Activated CD4-positive, alpha-beta T cell treated with anti-CD3 and anti-CD28 coated beads for 36 hours (primary cell): Measurements from ENCODE around the gene HBG1. TPM values are rescaled to one million over a fixed set of nuclear protein-coding genes. Genes with fewer than 3 reads are reported as not detected.

Source experiments
- ATAC-seq: fragments of 200-7000 bp; cut with Tn5 transposase; one replicate; pipeline ENCODE4 v1.10.0; 2021; ENCODE audit warnings: mild to moderate bottlenecking, moderate library complexity
- CTCF ChIA-PET: fragments of 350-600 bp; sonication (Branson Sonifier 250); formaldehyde crosslinking; loops from one replicate; lab custom pipeline; 2021; ENCODE audit warnings: antibody characterized with exemption; lab: Charles Lee
- POLR2A ChIA-PET: fragments of 350-600 bp; sonication (Branson Sonifier 250); formaldehyde crosslinking; loops from one replicate; lab custom pipeline; 2021; ENCODE audit warnings: antibody characterized with exemption, inconsistent platforms; lab: Charles Lee
- DNase-seq: peaks from one replicate; pipeline ENCODE4 v3.0.0-alpha.2; 2020
- H3K27ac Mint-ChIP-seq: one replicate; pipeline ENCODE4 v1.8.0; 2021; ENCODE audit warnings: mixed read lengths
- H3K27me3 Mint-ChIP-seq: one replicate; pipeline ENCODE4 v1.8.0; 2021; ENCODE audit warnings: mixed read lengths
- H3K36me3 Mint-ChIP-seq: one replicate; pipeline ENCODE4 v1.8.0; 2021; ENCODE audit warnings: low read depth, mixed read lengths
- H3K4me1 Mint-ChIP-seq: one replicate; pipeline ENCODE4 v1.8.0; 2021; ENCODE audit warnings: mixed read lengths
- H3K4me3 Mint-ChIP-seq: one replicate; pipeline ENCODE4 v1.8.0; 2021; ENCODE audit warnings: mild to moderate bottlenecking, moderate library complexity, mixed read lengths
- H3K9me3 Mint-ChIP-seq: one replicate; pipeline ENCODE4 v1.8.0; 2021; ENCODE audit warnings: low read depth, mixed read lengths
- intact Hi-C, 2 experiments: fragments of 100-400 bp; cut with DNase I in 1 of 2; cut with micrococcal nuclease in 1 of 2; formaldehyde crosslinking; loops; one replicate each; pipeline versions ENCODE4 v1.14.2 to v1.15.1; 2022 to 2024; cut with DNase I, micrococcal nuclease
- total RNA-seq, 2 experiments: library from RNA; stranded (reverse); gene quantifications; one replicate each; pipeline ENCODE4 v1.2.3, GENCODE V29; 2021

HBG1 gene
- total RNA-seq, 2 experiments from 2014 or later: not detected

DNA sequence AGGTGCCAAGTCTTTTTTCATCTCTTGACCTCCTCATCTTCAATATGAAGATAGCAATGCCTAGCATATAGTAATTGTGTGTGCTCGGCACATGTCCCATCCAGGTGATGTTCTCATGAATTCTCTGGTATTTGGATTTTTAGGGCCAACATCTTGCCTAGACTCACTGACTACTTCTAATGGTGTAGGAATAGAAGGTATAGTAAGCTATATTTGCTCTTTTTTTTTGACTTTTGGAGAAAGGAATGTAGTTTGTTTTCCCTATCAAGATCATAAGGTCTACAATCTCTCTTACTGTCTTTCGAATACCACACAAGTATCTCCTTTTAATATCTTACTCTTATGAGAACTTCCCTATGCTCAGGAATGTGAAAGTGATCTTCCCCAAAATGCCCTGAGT lies 18.5 kb downstream of the HBG1 start:
- ATAC-seq: no peak
- ChIA-PET POLR2A (no interaction called here), CTCF (no interaction called here)
- Mint-ChIP-seq H3K36me3 (no peaks in the 10 kb centered on the region), H3K4me3 (no peak overlapping the region), H3K4me1 (no peaks in the 10 kb centered on the region), H3K27me3 (peaks cover 2% of the 10 kb centered on the region), H3K27ac (no peak overlapping the region), H3K9me3 (no peaks in the 10 kb centered on the region)
- intact Hi-C loops: no loop called here
- no peak for DNase-seq

- H3K27ac Mint-ChIP-seq: no peak overlapping the region
- no peaks in the 10 kb centered on the region for H3K36me3 Mint-ChIP-seq
- ChIA-PET CTCF (no interaction called here), POLR2A (no interaction called here)
- peaks cover 2% of the 10 kb centered on the region for H3K27me3 Mint-ChIP-seq
- DNase-seq (no peak), ATAC-seq (no peak)
- intact Hi-C loops: no loop called here
- no peak overlapping the region for H3K4me3 Mint-ChIP-seq
- H3K9me3 Mint-ChIP-seq: no peaks in the 10 kb centered on the region
- H3K4me1 Mint-ChIP-seq: no peaks in the 10 kb centered on the region
Observed at GRCh38 chr11:5230266-5230665, 19.4 kb downstream of the HBG1 start.

GRCh38 chr11:5229796-5230195 lies 19.9 kb downstream of the HBG1 start:
- ATAC-seq (no peak), DNase-seq (no peak)
- intact Hi-C loops: no loop called here
- H3K4me3 Mint-ChIP-seq: no peak overlapping the region
- H3K4me1 Mint-ChIP-seq: no peaks in the 10 kb centered on the region
- ChIA-PET CTCF (no interaction called here), POLR2A (no interaction called here)
- peaks cover 2% of the 10 kb centered on the region for H3K27me3 Mint-ChIP-seq
- no peak overlapping the region for H3K27ac Mint-ChIP-seq
- H3K9me3 Mint-ChIP-seq: no peaks in the 10 kb centered on the region
- H3K36me3 Mint-ChIP-seq: no peaks in the 10 kb centered on the region

GRCh38 chr11:5229356-5229755 lies 20.3 kb downstream of the HBG1 start:
- intact Hi-C loops: no loop called here
- DNase-seq: no peak
- ATAC-seq: no peak
- Mint-ChIP-seq H3K4me3 (no peak overlapping the region), H3K4me1 (no peaks in the 10 kb centered on the region), H3K36me3 (no peaks in the 10 kb centered on the region), H3K27ac (no peak overlapping the region), H3K27me3 (peaks cover 2% of the 10 kb centered on the region), H3K9me3 (no peaks in the 10 kb centered on the region)
- ChIA-PET POLR2A (no interaction called here), CTCF (no interaction called here)

DNA sequence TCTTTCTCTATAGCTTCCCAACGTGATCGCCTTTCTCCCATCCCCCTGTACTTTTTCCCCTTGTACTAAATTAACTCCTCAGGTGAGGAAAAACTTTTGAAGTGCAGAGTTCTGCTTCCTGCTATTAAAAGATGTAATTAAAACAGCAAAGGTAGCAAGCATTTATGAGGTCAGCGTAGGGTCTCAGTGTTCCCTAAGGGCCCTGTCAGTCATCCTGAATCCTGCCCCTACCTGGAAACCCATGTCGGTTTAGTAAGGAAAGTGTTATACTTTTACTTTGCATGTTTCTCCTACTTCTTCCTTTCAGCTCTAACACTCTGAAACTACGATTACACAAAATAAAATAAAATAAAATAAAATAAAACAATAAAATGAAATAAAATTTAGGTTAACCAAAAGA lies 21.5 kb downstream of the HBG1 start:
- Mint-ChIP-seq H3K4me1 (no peaks in the 10 kb centered on the region), H3K36me3 (no peaks in the 10 kb centered on the region), H3K27ac (no peak overlapping the region), H3K4me3 (no peak overlapping the region), H3K27me3 (peaks cover 2% of the 10 kb centered on the region), H3K9me3 (no peaks in the 10 kb centered on the region)
- ATAC-seq: no peak
- CTCF ChIA-PET: no interaction called here
- POLR2A ChIA-PET: no interaction called here
- intact Hi-C loops: no loop called here
- no peak for DNase-seq

DNA sequence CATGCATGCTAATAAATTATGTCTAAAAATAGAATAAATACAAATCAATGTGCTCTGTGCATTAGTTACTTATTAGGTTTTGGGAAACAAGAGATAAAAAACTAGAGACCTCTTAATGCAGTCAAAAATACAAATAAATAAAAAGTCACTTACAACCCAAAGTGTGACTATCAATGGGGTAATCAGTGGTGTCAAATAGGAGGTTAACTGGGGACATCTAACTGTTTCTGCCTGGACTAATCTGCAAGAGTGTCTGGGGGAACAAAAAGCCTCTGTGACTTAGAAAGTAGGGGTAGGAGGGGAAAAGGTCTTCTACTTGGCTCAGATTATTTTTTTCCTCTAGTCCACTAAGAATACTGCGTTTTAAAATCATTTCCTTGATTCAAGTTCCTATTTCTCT lies 22.0 kb downstream of the HBG1 start:
- intact Hi-C loops: no loop called here
- Mint-ChIP-seq H3K4me3 (no peak overlapping the region), H3K9me3 (no peaks in the 10 kb centered on the region), H3K4me1 (no peaks in the 10 kb centered on the region), H3K27me3 (peaks cover 2% of the 10 kb centered on the region), H3K36me3 (no peaks in the 10 kb centered on the region), H3K27ac (no peak overlapping the region)
- ChIA-PET CTCF (no interaction called here), POLR2A (no interaction called here)
- no peak for DNase-seq
- no peak for ATAC-seq

- no peak for DNase-seq
Observed at GRCh38 chr11:5226732-5227310, 22.8 kb downstream of the HBG1 start, which contains the start of gene HBB. TSS of gene HBB (minus strand) at chr11:5227071. CDS start at chr11:5227021, 50 bp downstream.

GRCh38 chr11:5225480-5225871 lies 24.2 kb downstream of the HBG1 start:
- H3K36me3 Mint-ChIP-seq: no peaks in the 10 kb centered on the region
- ChIA-PET POLR2A (no interaction called here), CTCF (no interaction called here)
- intact Hi-C loops: no loop called here
- no peak for ATAC-seq
- no peaks in the 10 kb centered on the region for H3K27me3 Mint-ChIP-seq
- no peak for DNase-seq
- no peak overlapping the region for H3K27ac Mint-ChIP-seq
- H3K9me3 Mint-ChIP-seq: no peaks in the 10 kb centered on the region
- no peak overlapping the region for H3K4me3 Mint-ChIP-seq
- H3K4me1 Mint-ChIP-seq: no peaks in the 10 kb centered on the region

More at GRCh38 chr11:5226732-5227310, 22.8 kb downstream of the HBG1 start, which contains the start of gene HBB:
- H3K27ac Mint-ChIP-seq: no peak within 1 kb of the TSS
- no peak within 1 kb of the TSS for H3K4me3 Mint-ChIP-seq
- no peaks in the 10 kb centered on the region for H3K27me3 Mint-ChIP-seq
- CTCF ChIA-PET: no interaction called here
- H3K4me1 Mint-ChIP-seq: no peaks in the 10 kb centered on the region
- H3K9me3 Mint-ChIP-seq: no peaks in the 10 kb centered on the region
- POLR2A ChIA-PET: no interaction called here
- H3K36me3 Mint-ChIP-seq: no peaks in the 10 kb centered on the region
- intact Hi-C loops: no loop called here
- ATAC-seq: no peak

DNA sequence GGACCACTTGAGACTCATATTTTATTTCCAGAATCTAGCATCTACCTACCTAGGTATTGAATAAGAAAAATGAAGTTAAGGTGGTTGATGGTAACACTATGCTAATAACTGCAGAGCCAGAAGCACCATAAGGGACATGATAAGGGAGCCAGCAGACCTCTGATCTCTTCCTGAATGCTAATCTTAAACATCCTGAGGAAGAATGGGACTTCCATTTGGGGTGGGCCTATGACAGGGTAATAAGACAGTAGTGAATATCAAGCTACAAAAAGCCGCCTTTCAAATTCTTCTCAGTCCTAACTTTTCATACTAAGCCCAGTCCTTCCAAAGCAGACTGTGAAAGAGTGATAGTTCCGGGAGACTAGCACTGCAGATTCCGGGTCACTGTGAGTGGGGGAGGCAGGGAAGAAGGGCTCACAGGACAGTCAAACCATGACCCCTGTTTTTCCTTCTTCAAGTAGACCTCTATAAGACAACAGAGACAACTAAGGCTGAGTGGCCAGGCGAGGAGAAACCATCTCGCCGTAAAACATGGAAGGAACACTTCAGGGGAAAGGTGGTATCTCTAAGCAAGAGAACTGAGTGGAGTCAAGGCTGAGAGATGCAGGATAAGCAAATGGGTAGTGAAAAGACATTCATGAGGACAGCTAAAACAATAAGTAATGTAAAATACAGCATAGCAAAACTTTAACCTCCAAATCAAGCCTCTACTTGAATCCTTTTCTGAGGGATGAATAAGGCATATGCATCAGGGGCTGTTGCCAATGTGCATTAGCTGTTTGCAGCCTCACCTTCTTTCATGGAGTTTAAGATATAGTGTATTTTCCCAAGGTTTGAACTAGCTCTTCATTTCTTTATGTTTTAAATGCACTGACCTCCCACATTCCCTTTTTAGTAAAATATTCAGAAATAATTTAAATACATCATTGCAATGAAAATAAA lies 24.8 kb downstream of the HBG1 start:
- H3K4me3 Mint-ChIP-seq: no peak overlapping the region
- no peak overlapping the region for H3K27ac Mint-ChIP-seq
- no peaks in the 10 kb centered on the region for H3K36me3 Mint-ChIP-seq
- intact Hi-C loops: no loop called here
- H3K4me1 Mint-ChIP-seq: no peaks in the 10 kb centered on the region
- no peak for ATAC-seq
- ChIA-PET POLR2A (no interaction called here), CTCF (no interaction called here)
- no peaks in the 10 kb centered on the region for H3K27me3 Mint-ChIP-seq
- DNase-seq: no peak
- no peaks in the 10 kb centered on the region for H3K9me3 Mint-ChIP-seq

DNA sequence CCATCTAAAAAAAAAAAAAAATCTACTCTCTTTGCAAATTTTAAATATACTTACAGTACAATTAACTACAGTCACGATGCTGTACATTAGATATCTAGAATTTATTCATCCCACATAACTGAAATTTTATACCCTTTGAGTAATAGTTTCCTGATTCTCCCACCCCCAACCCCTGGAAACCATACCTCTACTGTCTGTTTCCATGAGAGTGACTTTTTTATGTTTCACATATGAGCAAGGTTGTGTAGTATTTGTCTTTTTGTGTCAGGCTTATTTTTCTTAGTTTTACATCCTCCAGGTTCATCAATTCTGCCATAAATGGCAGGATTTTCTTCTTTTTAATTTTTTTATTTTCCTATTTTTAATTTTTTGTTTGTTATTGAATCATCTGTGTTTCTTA lies 26.0 kb downstream of the HBG1 start:
- no peak overlapping the region for H3K27ac Mint-ChIP-seq

DNA sequence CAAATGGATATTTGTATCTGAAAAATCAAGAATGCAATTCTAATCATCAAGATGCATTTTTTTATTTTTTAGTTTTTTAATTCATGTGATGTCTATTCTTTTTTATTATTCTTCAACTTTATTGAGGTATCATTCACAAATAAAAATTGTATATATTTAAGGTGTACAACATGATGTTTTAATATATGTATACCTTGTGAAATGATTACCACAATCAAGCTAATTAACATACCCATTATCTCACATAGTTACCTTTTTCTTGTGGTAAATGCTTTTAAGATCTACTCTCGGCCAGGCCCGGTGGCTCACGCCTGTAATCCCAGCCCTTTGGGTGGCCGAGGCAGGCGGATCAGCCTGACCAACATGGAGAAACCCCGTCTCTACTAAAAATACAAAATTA lies 26.5 kb downstream of the HBG1 start:
- intact Hi-C loops: no loop called here
- no peak overlapping the region for H3K4me3 Mint-ChIP-seq
- ATAC-seq: no peak

More for the DNA sequence above, 26.0 kb downstream of the HBG1 start:
- CTCF ChIA-PET: no interaction called here
- intact Hi-C loops: no loop called here
- no peak for DNase-seq
- POLR2A ChIA-PET: no interaction called here
- Mint-ChIP-seq H3K27me3 (no peaks in the 10 kb centered on the region), H3K9me3 (no peaks in the 10 kb centered on the region), H3K36me3 (no peaks in the 10 kb centered on the region), H3K4me1 (no peaks in the 10 kb centered on the region), H3K4me3 (no peak overlapping the region)
- no peak for ATAC-seq

GRCh38 chr11:5210376-5210885 lies 39.2 kb downstream of the HBG1 start:
- ChIA-PET CTCF (no interaction called here), POLR2A (no interaction called here)
- no peaks in the 10 kb centered on the region for H3K36me3 Mint-ChIP-seq
- DNase-seq (no peak), ATAC-seq (no peak)
- intact Hi-C loops: no loop called here
- H3K4me3 Mint-ChIP-seq: no peak overlapping the region
- no peaks in the 10 kb centered on the region for H3K4me1 Mint-ChIP-seq
- no peaks in the 10 kb centered on the region for H3K27me3 Mint-ChIP-seq
- no peaks in the 10 kb centered on the region for H3K9me3 Mint-ChIP-seq
- H3K27ac Mint-ChIP-seq: no peak overlapping the region

More for the DNA sequence above, 26.5 kb downstream of the HBG1 start:
- Mint-ChIP-seq H3K9me3 (no peaks in the 10 kb centered on the region), H3K36me3 (no peaks in the 10 kb centered on the region), H3K27ac (no peak overlapping the region), H3K27me3 (no peaks in the 10 kb centered on the region), H3K4me1 (no peaks in the 10 kb centered on the region)
- no peak for DNase-seq
- ChIA-PET CTCF (no interaction called here), POLR2A (no interaction called here)
